IMR-90 (cell line): Measurements from ENCODE around the gene EMP1. TPM values are rescaled to one million over a fixed set of nuclear protein-coding genes. Genes with fewer than 3 reads are reported as not detected.

Experiments used
- ATAC-seq: fragments of 200-7000 bp; cut with Tn5 transposase; 2 replicates; pipeline ENCODE4 v1.9.1; 2020; ENCODE audit warnings: low read depth, mild to moderate bottlenecking, moderate library complexity
- BruUV-seq: library from RNA; stranded (reverse); fragments of 400-500 nt; replicated peaks from 2 replicates; lab custom pipeline; 2021; lab: Mats Ljungman, UMichigan
- CTCF ChIA-PET: fragments of 300-600 bp; formaldehyde crosslinking; extraction: SDS; loops from one replicate; lab custom pipeline; 2021; ENCODE audit warnings: antibody characterized with exemption; lab: Yijun Ruan, JAX
- POLR2A ChIA-PET: fragments of 300-600 bp; sonication (Branson Sonifier 250); formaldehyde crosslinking; loops from one replicate; lab custom pipeline; 2022; ENCODE audit warnings: antibody characterized with exemption; ENCODE audit not compliant: unreplicated experiment; lab: Charles Lee
- DNase-seq: peaks from one replicate; pipeline ENCODE4 v3.0.0; 2013
- H2AFZ ChIP-seq: replicated peaks from 2 replicates; pipeline ENCODE3; 2013; ENCODE audit warnings: low read length, mild to moderate bottlenecking; ENCODE audit not compliant: poor library complexity
- H2AK5ac ChIP-seq: 2 replicates; pipeline ENCODE4 v1.6.1; 2013; ENCODE audit warnings: low read depth, low read length, inconsistent platforms
- H2AK9ac ChIP-seq: replicated peaks from 2 replicates; pipeline ENCODE3; 2013; ENCODE audit warnings: mild to moderate bottlenecking, low read depth, low read length, moderate library complexity; ENCODE audit not compliant: poor library complexity
- H2BK120ac ChIP-seq: 2 replicates; pipeline ENCODE4 v1.6.1; 2013; ENCODE audit warnings: low read depth, low read length, inconsistent platforms
- H2BK15ac ChIP-seq: 3 replicates; pipeline ENCODE4 v1.6.1; 2013; ENCODE audit warnings: low read depth, low read length, inconsistent platforms
- H2BK20ac ChIP-seq: 2 replicates; pipeline ENCODE4 v1.6.1; 2013; ENCODE audit warnings: low read depth, mild to moderate bottlenecking, inconsistent platforms, low read length, moderate library complexity
- H2BK5ac ChIP-seq: 2 replicates; pipeline ENCODE4 v1.6.1; 2013; ENCODE audit warnings: mild to moderate bottlenecking, low read depth, low read length, inconsistent platforms; ENCODE audit not compliant: poor library complexity, severe bottlenecking
- H3K14ac ChIP-seq: replicated peaks from 2 replicates; pipeline ENCODE4 v1.6.1; 2013; ENCODE audit warnings: low read depth, low read length, inconsistent platforms
- H3K18ac ChIP-seq: 2 replicates; pipeline ENCODE4 v1.6.1; 2013; ENCODE audit warnings: low read depth, low read length, control low read depth
- H3K23ac ChIP-seq: 2 replicates; pipeline ENCODE4 v1.6.1; 2013; ENCODE audit warnings: low read depth, low read length, inconsistent platforms
- H3K27ac ChIP-seq: 2 replicates; pipeline ENCODE4 v1.5.1; 2013; ENCODE audit warnings: mild to moderate bottlenecking, control low read depth, low read length; ENCODE audit not compliant: insufficient read depth
- H3K27me3 ChIP-seq: 2 replicates; pipeline ENCODE4 v1.6.1; 2013; ENCODE audit warnings: low read length; ENCODE audit not compliant: control insufficient read depth, insufficient read depth
- H3K36me3 ChIP-seq: 2 replicates; pipeline ENCODE4 v1.6.1; 2013; ENCODE audit warnings: low read length, mixed read lengths; ENCODE audit not compliant: control insufficient read depth, insufficient read depth
- H3K4ac ChIP-seq: 2 replicates; pipeline ENCODE4 v1.6.1; 2013; ENCODE audit warnings: low read depth, low read length, inconsistent platforms
- H3K4me1 ChIP-seq: 2 replicates; pipeline ENCODE4 v1.6.1; 2013; ENCODE audit warnings: low read length, mixed read lengths; ENCODE audit not compliant: control insufficient read depth, insufficient read depth
- H3K4me2 ChIP-seq: 2 replicates; pipeline ENCODE4 v1.6.1; 2013; ENCODE audit warnings: low read depth, mild to moderate bottlenecking, control low read depth, low read length, moderate library complexity
- H3K4me3 ChIP-seq: 2 replicates; pipeline ENCODE4 v1.5.1; 2013; ENCODE audit warnings: low read depth, mild to moderate bottlenecking, control low read depth, low read length, moderate library complexity; ENCODE audit not compliant: insufficient read depth
- H3K56ac ChIP-seq: 2 replicates; pipeline ENCODE4 v1.6.1; 2013; ENCODE audit warnings: low read length, inconsistent platforms; ENCODE audit not compliant: insufficient read depth; ENCODE audit errors: extremely low read depth
- H3K79me1 ChIP-seq, 2 experiments: 2 replicates each; pipeline ENCODE4 v1.6.1; 2013; ENCODE audit warnings: low read length in 2 of 2, inconsistent platforms in 1 of 2, low read depth in 1 of 2
- H3K9ac ChIP-seq: 2 replicates; pipeline ENCODE4 v1.6.1; 2013; ENCODE audit warnings: low read depth, low read length, control low read depth
- H3K9me1 ChIP-seq: 2 replicates; pipeline ENCODE4 v1.6.1; 2013; ENCODE audit warnings: low read length, inconsistent platforms; ENCODE audit not compliant: insufficient read depth
- H3K9me3 ChIP-seq: 2 replicates; pipeline ENCODE4 v1.6.1; 2013; ENCODE audit warnings: low read length; ENCODE audit not compliant: control insufficient read depth, insufficient read depth
- H4K20me1 ChIP-seq: 2 replicates; pipeline ENCODE4 v1.6.1; 2013; ENCODE audit warnings: low read length, inconsistent platforms; ENCODE audit not compliant: insufficient read depth
- H4K5ac ChIP-seq: 2 replicates; pipeline ENCODE4 v1.6.1; 2013; ENCODE audit warnings: mild to moderate bottlenecking, low read depth, low read length, control low read depth
- H4K8ac ChIP-seq, 2 experiments: 2 replicates each; pipeline ENCODE4 v1.6.1; 2013; ENCODE audit warnings: low read depth in 2 of 2, low read length in 2 of 2, control low read depth in 1 of 2, inconsistent platforms in 1 of 2
- H4K91ac ChIP-seq: 2 replicates; pipeline ENCODE4 v1.6.1; 2013; ENCODE audit warnings: low read depth, low read length, inconsistent platforms; ENCODE audit not compliant: insufficient read depth
- BHLHE40 ChIP-seq: fragments of 150-350 bp; IDR thresholded peaks from 2 replicates; pipeline ENCODE4 v1.6.1; 2016; ENCODE audit warnings: mild to moderate bottlenecking, low read depth, low read length
- CEBPB ChIP-seq: IDR thresholded peaks from 2 replicates; pipeline ENCODE4 v1.6.1; 2012; ENCODE audit warnings: low read depth, low read length, improper control_type of control experiment
- MAZ ChIP-seq: IDR thresholded peaks from 2 replicates; pipeline ENCODE4 v1.6.1; 2012; ENCODE audit warnings: low read depth, mild to moderate bottlenecking, low read length, improper control_type of control experiment, moderate library complexity, borderline replicate concordance
- POLR2A ChIP-seq: IDR thresholded peaks from 2 replicates; pipeline ENCODE4 v1.6.1; 2012; ENCODE audit warnings: mild to moderate bottlenecking, low read depth, low read length
- WGBS, 2 experiments: methylation state at CpG; one replicate each; pipeline versions ENCODE4 v1.1.5 to v1.1.7; 2013; ENCODE audit warnings: missing lambda C conversion rate in 2 of 2; ENCODE audit not compliant: insufficient read length in 1 of 2; ENCODE audit errors: extremely low coverage in 2 of 2; 5-methylcytosine and 5-hydroxymethylcytosine counted together
- dilution Hi-C: fragments of 300-500 bp; cut with HindIII; formaldehyde crosslinking; loops from one replicate; pipeline ENCODE4 v1.14.3; 2018; ENCODE audit warnings: low sequenced_read_pairs; ENCODE audit not compliant: unreplicated experiment
- in situ Hi-C: fragments of 300-500 bp; cut with MboI; formaldehyde crosslinking; loops from 3 replicates; pipeline ENCODE4 v1.14.3; 2019; ENCODE audit warnings: low sequenced_read_pairs, inconsistent platforms, mixed read lengths
- intact Hi-C: fragments of 100-400 bp; cut with micrococcal nuclease; formaldehyde crosslinking; loops from 2 replicates; pipeline ENCODE4 v1.10.0; 2022
- polyA plus RNA-seq, 3 experiments: library from polyadenylated mRNA; depleted of rRNA; stranded (reverse); fragments of >200 nt; gene quantifications; 2 replicates each; pipeline ENCODE4 v1.2.3, GENCODE V29; 2012; ENCODE audit warnings: low replicate concordance in 1 of 3
- total RNA-seq: library from RNA; depleted of rRNA; stranded (reverse); fragments of >200 nt; gene quantifications from 2 replicates; pipeline ENCODE4 v1.2.3, GENCODE V29; 2012
- TF ChIP-seq, protein P1 (sequence below): fragments of 150-350 bp; IDR thresholded peaks from 2 replicates; pipeline ENCODE4 v1.6.1; 2017; ENCODE audit warnings: mild to moderate bottlenecking, antibody characterized with exemption, low read length, low read depth

The EMP1 gene
- total and polyA plus RNA-seq, 2 of the 4 experiments (the other 2 are of a cell fraction), result 137 to 201 TPM

DNA sequence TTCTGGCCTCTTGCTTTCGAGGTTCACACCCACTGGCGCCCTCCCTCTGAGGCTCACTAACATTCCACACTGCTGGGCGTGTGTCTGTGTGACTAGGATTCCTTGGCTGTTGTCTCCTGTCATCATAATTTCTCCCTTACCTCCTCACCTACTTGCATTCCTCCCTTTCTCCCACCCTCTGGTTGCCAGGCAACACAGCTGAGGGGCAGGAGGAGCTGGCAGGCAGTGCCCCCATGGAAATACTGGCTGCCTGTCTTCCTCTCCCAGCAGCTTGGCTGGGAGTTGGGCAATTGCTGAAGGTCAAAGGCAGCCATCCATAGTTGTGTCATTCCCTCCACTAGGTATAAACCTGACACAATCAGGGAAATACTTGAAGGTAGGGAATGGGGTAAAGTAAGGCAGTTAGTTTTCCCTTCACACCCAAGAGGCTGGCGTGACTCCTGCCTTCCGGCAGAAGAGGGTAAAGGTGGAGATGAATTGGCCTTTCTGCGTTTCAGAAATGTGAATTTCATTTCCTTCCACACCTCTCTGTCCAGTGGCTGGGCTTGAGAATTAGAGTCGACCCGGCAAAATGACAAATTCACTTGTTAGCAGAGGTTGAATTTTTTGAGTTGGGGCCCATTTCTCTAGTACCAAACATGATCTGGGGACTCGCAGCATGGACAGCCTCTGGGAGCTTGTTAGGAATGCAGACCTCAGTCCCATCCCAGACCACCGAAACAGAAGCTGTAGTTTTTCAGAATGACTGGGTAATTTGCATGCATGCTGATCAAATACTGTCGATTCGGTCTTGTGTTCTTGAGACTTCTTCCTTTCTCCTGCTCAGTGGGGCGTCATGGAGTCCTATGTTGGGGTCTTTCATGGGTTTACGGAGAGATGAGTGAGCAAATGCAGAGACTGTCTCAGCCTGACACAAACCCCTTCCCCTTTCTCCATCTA lies 24.3 kb upstream of the EMP1 start:
- intact Hi-C loops (no loop called here), in situ Hi-C loops (no loop called here), dilution Hi-C loops (no loop called here)
- BruUV-seq, result no TSS peak
- Histone ChIP-seq H2AK5ac (peak overlapping the region; percentile 96), H3K9me1 (peaks cover 25% of the 10 kb centered on the region), H3K56ac (peak overlapping the region; percentile 27; the same call in 1 of the 2 replicates), H3K79me1 (peaks cover 0 to 15% of the 10 kb centered on the region in 2 experiments; a peak in 1 of 4 replicates), H3K4me2 (peak overlapping the region; percentile 39; the same call in 1 of the 2 replicates), H2AK9ac (peak overlapping the region; percentile 85), H3K23ac (peak overlapping the region; percentile 88), H3K9me3 (peaks cover 2% of the 10 kb centered on the region; the same call in 1 of the 2 replicates), H2BK20ac (peak overlapping the region; percentile 89), H3K14ac (peak overlapping the region; percentile 92), H2BK120ac (peak overlapping the region; percentile 91), H4K20me1 (no peaks in the 10 kb centered on the region), H3K9ac (no peak overlapping the region), H3K18ac (peak overlapping the region; percentile 88), H3K4me1 (peaks cover 23% of the 10 kb centered on the region), H2BK15ac (peak overlapping the region; percentile 7; the same call in 2 of the 3 replicates), H3K36me3 (no peaks in the 10 kb centered on the region), H3K4me3 (no peak overlapping the region), H3K27me3 (no peaks in the 10 kb centered on the region), H3K27ac (peak overlapping the region; percentile 84), H2BK5ac (peak overlapping the region; percentile 77), H4K5ac (peak overlapping the region; percentile 80), H4K8ac (peak overlapping the region; percentile 66 to 80), H3K4ac (peak overlapping the region; percentile 93), H4K91ac (peak overlapping the region; percentile 75), H2AFZ (peak overlapping the region; percentile 72)
- WGBS, 2 experiments, result no CpG with 5 or more reads among the region's 14 CpGs
- ATAC-seq (no peak), DNase-seq (no peak)
- ChIA-PET CTCF (no interaction called here), POLR2A (interaction anchor here (0.6 kb wide), 1 partner anchor 8 kb away, joined by 5 read pairs; no protein-coding TSS in a partner anchor)
- TF ChIP-seq MAZ (no peak), POLR2A (no peak), CEBPB (peak; percentile 65), BHLHE40 (no peak)
- TF ChIP-seq, protein P1, sequence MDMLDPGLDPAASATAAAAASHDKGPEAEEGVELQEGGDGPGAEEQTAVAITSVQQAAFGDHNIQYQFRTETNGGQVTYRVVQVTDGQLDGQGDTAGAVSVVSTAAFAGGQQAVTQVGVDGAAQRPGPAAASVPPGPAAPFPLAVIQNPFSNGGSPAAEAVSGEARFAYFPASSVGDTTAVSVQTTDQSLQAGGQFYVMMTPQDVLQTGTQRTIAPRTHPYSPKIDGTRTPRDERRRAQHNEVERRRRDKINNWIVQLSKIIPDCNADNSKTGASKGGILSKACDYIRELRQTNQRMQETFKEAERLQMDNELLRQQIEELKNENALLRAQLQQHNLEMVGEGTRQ, result no peak
